ENCODE results near the gene DLGAP1. TPM values are rescaled to one million over a fixed set of nuclear protein-coding genes. Genes with fewer than 3 reads are reported as not detected.

DLGAP1 gene
- total RNA-seq, 1 experiment from 2014 or later = 23.2 TPM

DNA sequence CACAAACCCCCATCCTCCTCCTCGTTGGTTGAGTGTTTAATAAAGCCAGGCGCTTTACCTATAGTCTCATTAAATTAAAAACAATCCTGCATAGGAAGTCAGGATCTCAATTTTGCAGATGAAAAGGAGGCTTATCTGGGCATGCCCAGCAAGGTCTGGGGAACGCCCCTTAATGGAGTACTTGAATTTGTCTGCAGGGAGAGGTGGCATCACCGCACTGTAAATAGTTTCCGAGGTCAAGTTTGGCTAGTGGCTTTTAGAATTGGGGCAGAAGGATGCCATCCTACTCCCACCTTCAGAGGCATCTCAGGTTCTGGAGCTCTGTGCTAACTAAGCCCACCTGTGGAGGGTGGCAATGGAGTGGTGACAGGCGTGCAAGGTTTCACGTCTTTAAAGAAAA, 855.9 kb downstream of the DLGAP1 start:
- Histone ChIP-seq H3K9me3 (ENCODE audit: control insufficient read depth, low read depth, low read length) (no peaks in the 10 kb centered on the region), H3K4me2 (ENCODE audit: insufficient read depth, insufficient read length, low read length) (no peak overlapping the region), H3K27ac (ENCODE audit: insufficient read length, low read depth, low read length) (no peak overlapping the region), H3K14ac (ENCODE audit: insufficient read depth, low read length) (no peak overlapping the region), H4K8ac (replicated peaks; ENCODE audit: insufficient read length, low read depth, low read length) (no peak overlapping the region), H3T11ph (ENCODE audit: low read length) (no peak overlapping the region), H4K91ac (ENCODE audit: insufficient read length, low read depth, low read length) (no peak overlapping the region), H3K79me1 (ENCODE audit: insufficient read depth, low read depth, low read length, poor library complexity, severe bottlenecking) (no peaks in the 10 kb centered on the region), H3K23me2 (ENCODE audit: insufficient read length, low read depth, low read length, poor library complexity, severe bottlenecking) (peaks cover 4% of the 10 kb centered on the region), H3K23ac (ENCODE audit: insufficient read length, low read depth, low read length) (no peak overlapping the region), H2BK120ac (ENCODE audit: low read depth, low read length, poor library complexity, severe bottlenecking) (no peak overlapping the region), H3K56ac (ENCODE audit: insufficient read length, low read depth, low read length) (no peak overlapping the region), H2BK5ac (ENCODE audit: insufficient read length, low read length) (no peak overlapping the region), H2BK12ac (ENCODE audit: insufficient read length, low read depth, low read length) (no peak overlapping the region), H2BK15ac (ENCODE audit: low read depth, low read length) (no peak overlapping the region), H3K18ac (ENCODE audit: insufficient read length, low read depth, low read length) (no peak overlapping the region), H2AFZ (ENCODE audit: low read length) (no peak overlapping the region), H3K4ac (ENCODE audit: low read depth, low read length) (no peak overlapping the region), H3K27me3 (ENCODE audit: insufficient read depth, low read length) (no peaks in the 10 kb centered on the region), H3K4me1 (ENCODE audit: insufficient read depth, low read length) (peaks cover 13% of the 10 kb centered on the region; the same call in 1 of the 2 replicates), H4K20me1 (ENCODE audit: control insufficient read depth, insufficient read depth, insufficient read length) (no peaks in the 10 kb centered on the region), H2AK5ac (ENCODE audit: insufficient read length, low read length) (no peak overlapping the region), H3K79me2 (ENCODE audit: insufficient read depth, low read length) (no peaks in the 10 kb centered on the region), H3K9ac (ENCODE audit: extremely low read depth, insufficient read length, low read length) (no peak overlapping the region), H2BK20ac (ENCODE audit: low read depth, low read length, poor library complexity, severe bottlenecking) (no peak overlapping the region), H4K5ac (ENCODE audit: insufficient read length, low read depth, low read length) (no peak overlapping the region)
- peak overlapping the region; percentile 20 to 83 (median 77); a peak in 2 of 7 replicates for H3K27ac Mint-ChIP-seq
- no peaks in the 10 kb centered on the region; the same call in 1 of the 2 replicates for H3K27me3 Mint-ChIP-seq (ENCODE audit: low read depth)
- TF ChIP-seq, protein P1, sequence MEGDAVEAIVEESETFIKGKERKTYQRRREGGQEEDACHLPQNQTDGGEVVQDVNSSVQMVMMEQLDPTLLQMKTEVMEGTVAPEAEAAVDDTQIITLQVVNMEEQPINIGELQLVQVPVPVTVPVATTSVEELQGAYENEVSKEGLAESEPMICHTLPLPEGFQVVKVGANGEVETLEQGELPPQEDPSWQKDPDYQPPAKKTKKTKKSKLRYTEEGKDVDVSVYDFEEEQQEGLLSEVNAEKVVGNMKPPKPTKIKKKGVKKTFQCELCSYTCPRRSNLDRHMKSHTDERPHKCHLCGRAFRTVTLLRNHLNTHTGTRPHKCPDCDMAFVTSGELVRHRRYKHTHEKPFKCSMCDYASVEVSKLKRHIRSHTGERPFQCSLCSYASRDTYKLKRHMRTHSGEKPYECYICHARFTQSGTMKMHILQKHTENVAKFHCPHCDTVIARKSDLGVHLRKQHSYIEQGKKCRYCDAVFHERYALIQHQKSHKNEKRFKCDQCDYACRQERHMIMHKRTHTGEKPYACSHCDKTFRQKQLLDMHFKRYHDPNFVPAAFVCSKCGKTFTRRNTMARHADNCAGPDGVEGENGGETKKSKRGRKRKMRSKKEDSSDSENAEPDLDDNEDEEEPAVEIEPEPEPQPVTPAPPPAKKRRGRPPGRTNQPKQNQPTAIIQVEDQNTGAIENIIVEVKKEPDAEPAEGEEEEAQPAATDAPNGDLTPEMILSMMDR (conservative IDR thresholded peaks at IDR 0.05) = no peak
- no CpG with 5 or more reads among the region's 7 CpGs for WGBS (ENCODE audit: extremely low coverage, insufficient read length, low lambda C conversion rate)
- DNase-seq = no peak
- peaks cover 0 to 7% (median 4%) of the 10 kb centered on the region in 3 experiments; a peak in 4 of 7 replicates for H3K36me3 Mint-ChIP-seq (ENCODE audit: insufficient read depth in 1 of 3, low read depth in 3 of 3)
- no peak overlapping the region for H3K4me3 Mint-ChIP-seq
- H3K4me1 Mint-ChIP-seq = peaks cover 42 to 49% of the 10 kb centered on the region in 2 experiments
- no peaks in the 10 kb centered on the region for H3K9me3 Mint-ChIP-seq
